H7 (cell line): Measurements from ENCODE around the gene PES1. TPM values are rescaled to one million over a fixed set of nuclear protein-coding genes. Genes with fewer than 3 reads are reported as not detected.
"Not testable (repeated sequence)": the region's sequence is repeated elsewhere in the genome, so short reads cannot be mapped to it uniquely, and the experiment has no call there.

Experiments used
- DNase-seq: peaks from one replicate; pipeline ENCODE4 v3.0.0; 2012
- H3K27me3 ChIP-seq: 2 replicates; pipeline ENCODE4 v1.6.0; 2011; ENCODE audit warnings: mild to moderate bottlenecking, low read length; ENCODE audit not compliant: control insufficient read depth, insufficient read depth
- H3K36me3 ChIP-seq: replicated peaks from 2 replicates; pipeline ENCODE4 v1.5.1; 2011; ENCODE audit warnings: low read length; ENCODE audit not compliant: control insufficient read depth, insufficient read depth
- H3K4me3 ChIP-seq: 2 replicates; pipeline ENCODE4 v1.5.1; 2011; ENCODE audit warnings: low read depth, mild to moderate bottlenecking, control low read depth, low read length, moderate library complexity; ENCODE audit not compliant: insufficient read depth
- total RNA-seq: library from RNA; depleted of rRNA; stranded (reverse); fragments of >200 nt; shearing (Covaris generic); gene quantifications from 2 replicates; pipeline ENCODE4 v1.2.3, GENCODE V29; 2014; rRNA removed

Gene PES1
- 86.2 and 111 TPM in 2 replicates for total RNA-seq

DNA sequence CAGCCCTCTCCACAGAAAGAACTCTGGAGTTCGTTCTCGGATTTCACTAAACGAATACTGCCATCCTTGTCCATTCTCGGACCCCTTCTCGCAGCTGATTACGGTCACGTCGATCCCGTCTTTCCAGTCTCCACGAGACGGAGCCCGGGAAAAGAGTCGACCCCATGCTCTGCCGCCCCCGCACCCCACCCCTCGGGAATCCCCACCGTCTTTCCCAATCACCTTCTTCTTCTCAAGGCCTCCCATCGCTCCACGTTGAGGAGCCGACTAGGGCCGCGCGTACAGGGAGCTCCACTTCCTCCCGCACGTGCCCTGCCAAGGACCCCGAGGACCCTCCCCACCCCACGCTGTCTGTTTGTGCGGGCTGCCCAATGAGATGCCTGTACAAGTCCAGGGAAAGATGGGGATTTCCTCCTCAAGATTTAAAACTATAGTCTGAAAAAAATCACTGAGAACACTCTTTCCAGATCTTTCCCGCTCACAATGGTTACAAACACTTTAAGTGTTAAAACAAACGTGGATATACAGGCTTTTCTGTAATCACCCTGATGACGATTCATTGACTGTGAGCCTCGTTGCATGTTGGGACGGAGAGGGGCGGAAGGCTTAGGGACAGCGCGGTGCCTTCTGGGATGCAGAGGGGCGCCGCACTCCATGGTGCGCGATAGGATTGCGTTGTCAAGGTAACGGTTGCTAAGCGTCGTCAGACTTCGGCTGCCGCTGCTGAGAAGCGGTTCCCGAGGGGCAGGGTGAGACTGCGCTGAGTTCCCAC lies at the start of gene PES1:
PES1 (minus strand) TSS at position 323 of the 772 bp plus-strand sequence; CDS start at position 246, 77 bp downstream.
- DNase-seq, result peak; percentile 97
- Histone ChIP-seq H3K36me3 (peaks cover 25% of the 10 kb centered on the region), H3K4me3 (peak within 1 kb of the TSS; percentile 60), H3K27me3 (peaks cover 3% of the 10 kb centered on the region; the same call in 1 of the 2 replicates)

DNA sequence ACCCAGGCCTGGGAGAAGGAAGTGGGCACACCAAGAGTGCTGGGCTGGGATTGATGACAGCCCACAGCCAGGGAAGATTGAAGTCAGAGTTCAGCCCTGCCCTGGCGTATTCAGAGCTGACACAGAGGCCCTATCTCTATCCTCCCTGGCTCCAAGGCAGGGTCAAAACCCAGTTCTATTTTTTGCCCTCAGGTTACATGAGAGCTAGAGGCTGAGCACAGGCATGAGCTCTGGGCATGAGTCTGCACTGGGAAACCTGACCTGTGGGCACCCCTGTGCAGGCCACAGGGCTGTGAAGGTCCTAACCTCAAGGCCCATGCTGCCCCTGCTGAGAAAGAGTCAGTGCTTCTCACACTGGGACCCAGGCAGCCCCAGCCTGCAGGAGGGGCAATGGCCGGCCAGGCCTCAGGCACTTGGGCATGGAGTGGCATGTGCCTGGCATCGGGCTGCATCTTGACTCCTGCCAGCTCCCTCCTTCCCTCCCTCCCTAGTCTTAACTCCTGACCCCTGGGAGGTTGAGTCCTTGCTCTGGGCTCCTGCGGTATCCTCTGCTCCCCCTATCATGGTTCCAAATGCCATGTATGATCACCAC lies 49.2 kb upstream of the PES1 start:
- Histone ChIP-seq H3K27me3 (peaks cover 3% of the 10 kb centered on the region; the same call in 1 of the 2 replicates), H3K4me3 (no peak overlapping the region), H3K36me3 (no peaks in the 10 kb centered on the region)
- DNase-seq, result peak; percentile 32

DNA sequence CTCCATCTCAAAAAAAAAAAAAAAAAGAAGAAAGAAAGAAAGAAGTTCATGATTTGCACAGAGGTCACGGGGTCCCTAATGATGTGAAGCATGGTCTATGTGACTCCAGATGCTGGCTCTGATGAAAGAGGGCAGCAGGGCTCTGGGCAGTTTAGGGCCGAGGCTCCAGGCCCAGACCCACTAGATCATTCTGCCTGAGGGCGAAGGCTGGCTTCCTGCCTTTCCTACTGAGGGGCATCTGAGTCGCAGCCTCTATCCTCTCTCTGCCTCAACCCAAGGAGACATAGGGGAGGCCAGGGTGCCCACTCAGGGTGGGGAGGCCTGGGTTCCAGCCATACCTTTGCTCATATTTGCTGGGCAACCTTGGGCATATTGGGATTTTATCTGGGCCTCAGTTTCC lies 48.7 kb upstream of the PES1 start:
- H3K27me3 ChIP-seq, result peaks cover 3% of the 10 kb centered on the region; the same call in 1 of the 2 replicates
- DNase-seq, result no peak
- no peaks in the 10 kb centered on the region for H3K36me3 ChIP-seq
- no peak overlapping the region for H3K4me3 ChIP-seq

DNA sequence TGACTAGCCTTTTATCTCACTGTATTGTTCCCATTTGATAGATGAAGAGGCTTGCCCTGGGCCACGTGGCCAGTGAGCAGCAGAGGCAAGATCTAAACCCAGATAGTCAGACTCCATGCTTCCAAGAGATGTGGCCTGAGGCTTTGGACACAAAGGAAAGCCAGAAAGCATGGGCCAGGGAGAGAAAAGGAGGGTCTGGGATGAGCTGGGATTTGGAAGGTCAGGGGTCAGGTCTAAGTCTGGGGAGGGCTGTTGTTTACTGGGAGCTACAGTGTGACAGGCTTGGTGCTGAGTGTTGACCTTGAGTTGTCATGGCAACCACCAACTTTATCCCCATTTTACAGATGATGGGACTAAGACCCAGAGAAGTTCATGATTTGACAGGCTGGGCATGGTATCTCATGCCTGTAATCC lies 46.0 kb upstream of the PES1 start:
- DNase-seq, result peak; percentile 37
- H3K36me3 ChIP-seq, result no peaks in the 10 kb centered on the region
- no peak overlapping the region for H3K4me3 ChIP-seq

DNA sequence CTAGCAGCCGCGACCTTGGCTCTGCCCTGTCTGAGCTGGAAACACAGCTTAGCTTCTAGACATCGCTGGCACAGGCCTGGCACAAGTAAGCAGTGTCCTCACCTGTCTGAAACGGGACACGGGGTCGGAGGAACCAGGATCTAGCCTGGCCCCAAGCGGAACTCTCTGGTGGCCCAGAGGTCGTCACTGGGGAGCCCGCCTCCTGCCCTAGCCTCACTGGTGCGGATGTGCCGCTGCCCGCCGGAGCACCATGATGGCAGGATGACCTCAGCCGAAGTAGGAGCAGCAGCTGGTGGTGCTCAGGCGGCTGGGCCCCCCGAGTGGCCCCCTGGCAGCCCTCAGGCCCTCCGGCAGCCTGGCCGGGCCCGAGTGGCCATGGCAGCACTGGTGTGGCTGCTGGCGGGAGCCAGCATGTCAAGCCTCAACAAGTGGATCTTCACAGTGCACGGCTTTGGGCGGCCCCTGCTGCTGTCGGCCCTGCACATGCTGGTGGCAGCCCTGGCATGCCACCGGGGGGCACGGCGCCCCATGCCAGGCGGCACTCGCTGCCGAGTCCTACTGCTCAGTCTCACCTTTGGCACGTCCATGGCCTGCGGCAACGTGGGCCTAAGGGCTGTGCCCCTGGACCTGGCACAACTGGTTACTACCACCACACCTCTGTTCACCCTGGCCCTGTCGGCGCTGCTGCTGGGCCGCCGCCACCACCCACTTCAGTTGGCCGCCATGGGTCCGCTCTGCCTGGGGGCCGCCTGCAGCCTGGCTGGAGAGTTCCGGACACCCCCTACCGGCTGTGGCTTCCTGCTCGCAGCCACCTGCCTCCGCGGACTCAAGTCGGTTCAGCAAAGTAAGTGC lies 44.7 kb upstream of the PES1 start:
- peak; percentile 67 for DNase-seq
- H3K4me3 ChIP-seq, result peak overlapping the region; percentile 70
- H3K36me3 ChIP-seq, result no peaks in the 10 kb centered on the region
- peaks cover 3% of the 10 kb centered on the region; the same call in 1 of the 2 replicates for H3K27me3 ChIP-seq

More for the DNA sequence above, 46.0 kb upstream of the PES1 start:
- H3K27me3 ChIP-seq, result peaks cover 3% of the 10 kb centered on the region; the same call in 1 of the 2 replicates

DNA sequence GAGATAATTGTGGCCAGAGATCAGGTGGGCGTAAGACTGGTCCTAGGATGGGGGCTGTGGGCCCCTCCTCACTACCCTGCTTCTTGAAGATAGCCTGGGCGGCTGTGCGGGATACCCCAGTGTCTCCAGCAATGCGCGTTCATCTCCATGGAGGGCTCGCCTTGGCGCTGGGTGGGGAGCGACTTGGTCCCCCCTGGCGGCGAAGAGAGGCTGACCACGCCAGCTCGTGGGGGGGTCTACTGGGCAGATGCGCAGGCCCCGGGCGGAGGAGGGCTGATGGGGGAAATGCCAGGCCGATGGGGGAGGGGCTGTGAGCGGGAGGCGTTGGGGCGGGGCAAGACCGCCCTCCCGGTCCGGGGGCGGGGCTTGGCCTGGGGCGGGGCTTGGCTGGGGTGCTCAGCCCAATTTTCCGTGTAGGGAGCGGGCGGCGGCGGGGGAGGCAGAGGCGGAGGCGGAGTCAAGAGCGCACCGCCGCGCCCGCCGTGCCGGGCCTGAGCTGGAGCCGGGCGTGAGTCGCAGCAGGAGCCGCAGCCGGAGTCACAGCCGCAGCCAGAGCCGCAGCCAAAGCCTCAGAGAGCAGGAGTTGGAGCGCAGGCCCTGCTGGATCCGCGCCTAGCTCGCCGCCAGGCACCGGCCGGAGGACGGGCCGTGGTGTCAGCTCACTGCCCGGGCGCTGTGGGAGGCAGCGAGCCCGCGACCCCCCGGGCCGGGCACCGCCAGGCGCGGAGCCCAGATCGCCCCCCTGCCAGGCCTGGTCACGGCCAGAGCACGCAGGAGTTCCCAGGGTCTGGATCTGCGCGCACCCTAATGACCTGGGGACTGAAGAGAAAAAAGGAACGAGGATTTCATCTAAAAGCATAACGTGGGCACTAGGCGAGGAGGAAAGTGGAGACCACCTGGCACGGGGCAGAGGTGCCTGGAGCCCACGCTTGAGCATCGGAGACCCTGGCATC lies 43.8 kb upstream of the PES1 start, which contains the start of gene SLC35E4:
SLC35E4 (plus strand) TSS at position 509 of the 953 bp plus-strand sequence. CDS start 670 bp downstream, outside the sequence.
- DNase-seq, result peak; percentile 99
- Histone ChIP-seq H3K27me3 (peaks cover 3% of the 10 kb centered on the region; the same call in 1 of the 2 replicates), H3K36me3 (no peaks in the 10 kb centered on the region), H3K4me3 (peak within 1 kb of the TSS; percentile 70)

DNA sequence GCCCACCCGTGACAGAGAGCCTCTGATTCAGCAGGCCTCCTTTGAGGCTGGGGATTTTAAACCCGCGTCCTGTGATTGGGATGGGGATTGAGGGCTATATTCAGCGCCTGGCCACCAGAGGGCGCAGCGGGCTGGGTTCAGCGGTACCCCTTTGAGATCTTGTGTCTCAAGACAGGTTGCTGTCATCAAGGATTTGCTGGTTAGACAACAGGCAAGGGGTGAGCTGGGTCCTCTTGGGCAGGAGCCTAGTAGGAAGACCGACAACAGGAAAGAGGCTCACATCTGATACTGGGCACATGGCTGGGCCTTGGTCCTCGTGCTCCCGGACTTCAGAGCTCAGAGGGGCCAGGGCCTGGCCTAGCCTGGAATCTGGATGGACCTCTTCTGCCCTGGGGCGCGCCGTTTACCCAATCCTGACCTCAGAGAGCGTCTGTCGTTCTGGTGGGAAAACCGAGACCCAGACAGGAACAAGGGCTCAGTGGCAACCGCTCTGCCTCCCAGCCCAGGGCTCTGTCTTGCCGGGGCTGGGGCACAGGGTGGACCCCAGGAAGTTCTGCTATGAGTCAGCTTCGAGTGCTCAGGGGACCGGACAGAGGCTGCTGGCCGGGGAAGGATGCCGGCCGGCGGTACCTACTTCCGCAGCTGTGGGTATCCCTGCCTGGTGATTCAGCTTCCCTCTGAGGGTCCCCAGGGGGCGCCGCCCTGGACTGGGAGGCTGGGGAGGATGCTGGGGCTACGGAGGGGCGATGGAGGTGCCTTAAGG lies 42.9 kb upstream of the PES1 start:
- peak; percentile 93 for DNase-seq
- H3K27me3 ChIP-seq, result peaks cover 3% of the 10 kb centered on the region; the same call in 1 of the 2 replicates
- peak overlapping the region; percentile 49 for H3K4me3 ChIP-seq
- no peaks in the 10 kb centered on the region for H3K36me3 ChIP-seq

DNA sequence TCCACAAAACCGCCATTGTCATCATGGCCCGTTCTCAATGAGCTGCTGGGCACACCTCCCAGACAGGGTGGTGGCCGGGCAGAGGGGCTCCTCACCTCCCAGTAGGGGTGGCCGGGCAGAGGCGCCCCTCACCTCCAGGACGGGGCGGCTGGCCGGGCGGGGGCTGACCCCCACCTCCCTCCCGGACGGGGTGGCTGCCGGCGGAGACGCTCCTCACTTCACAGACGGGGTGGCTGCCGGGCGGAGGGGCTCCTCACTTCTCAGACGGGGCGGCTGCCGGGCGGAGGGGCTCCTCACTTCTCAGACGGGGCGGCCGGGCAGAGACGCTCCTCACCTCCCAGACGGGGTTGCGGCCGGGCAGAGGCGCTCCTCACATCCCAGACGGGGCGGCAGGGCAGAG lies 39.8 kb upstream of the PES1 start:
- DNase-seq, H3K36me3 ChIP-seq, H3K27me3 ChIP-seq, H3K4me3 ChIP-seq: not testable (repeated sequence)

DNA sequence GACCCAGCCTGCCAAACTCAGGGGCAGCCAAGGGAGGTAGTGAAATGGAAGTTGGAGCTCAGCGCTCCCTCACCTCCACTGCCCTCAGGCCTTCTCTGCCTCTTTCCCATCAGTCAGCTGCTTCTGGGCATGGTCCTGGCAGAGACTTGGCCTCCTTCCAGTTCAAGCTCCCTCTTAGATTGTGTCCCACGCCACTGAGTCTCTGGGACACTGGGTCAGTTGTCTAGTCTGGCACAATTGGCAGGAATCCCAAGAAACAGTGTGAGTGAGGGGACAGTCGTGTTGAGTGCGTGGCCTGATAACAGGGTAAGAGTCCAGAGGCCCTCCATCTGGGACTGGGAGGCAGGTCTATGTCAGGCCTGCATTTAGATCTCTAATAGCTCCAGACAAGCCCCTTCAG lies 36.8 kb upstream of the PES1 start:
- H3K36me3 ChIP-seq, result no peaks in the 10 kb centered on the region
- no peak for DNase-seq
- H3K4me3 ChIP-seq, result no peak overlapping the region
- H3K27me3 ChIP-seq, result no peaks in the 10 kb centered on the region

DNA sequence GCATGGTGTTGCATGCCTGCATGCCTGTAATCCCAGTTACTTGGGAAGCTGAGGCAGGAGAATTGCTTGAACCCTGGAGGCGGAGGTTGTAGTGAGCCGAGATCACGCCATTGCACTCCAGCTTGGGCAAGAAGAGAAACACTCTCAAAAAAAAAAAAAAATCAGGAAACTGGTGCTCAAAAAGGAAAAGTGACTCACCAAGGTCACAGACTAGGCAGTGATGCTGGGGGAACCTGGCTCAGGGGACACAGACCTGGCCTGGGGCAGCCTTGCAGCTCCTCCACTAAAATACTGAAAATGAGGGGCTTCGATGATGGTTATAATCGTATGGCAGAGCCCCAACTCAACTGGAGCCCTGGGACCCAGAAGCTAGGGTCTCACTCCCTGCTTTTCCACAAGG lies 35.8 kb upstream of the PES1 start:
- Histone ChIP-seq H3K27me3 (no peaks in the 10 kb centered on the region), H3K4me3 (no peak overlapping the region), H3K36me3 (no peaks in the 10 kb centered on the region; the same call in 1 of the 2 replicates)
- peak; percentile 28 for DNase-seq

DNA sequence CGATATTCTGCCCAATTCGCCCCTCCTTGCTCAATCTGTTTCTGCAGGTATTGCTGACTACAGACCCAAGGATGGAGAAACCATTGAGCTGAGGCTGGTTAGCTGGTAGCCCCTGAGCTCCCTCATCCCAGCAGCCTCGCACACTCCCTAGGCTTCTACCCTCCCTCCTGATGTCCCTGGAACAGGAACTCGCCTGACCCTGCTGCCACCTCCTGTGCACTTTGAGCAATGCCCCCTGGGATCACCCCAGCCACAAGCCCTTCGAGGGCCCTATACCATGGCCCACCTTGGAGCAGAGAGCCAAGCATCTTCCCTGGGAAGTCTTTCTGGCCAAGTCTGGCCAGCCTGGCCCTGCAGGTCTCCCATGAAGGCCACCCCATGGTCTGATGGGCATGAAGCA lies 34.7 kb upstream of the PES1 start:
- Histone ChIP-seq H3K36me3 (no peaks in the 10 kb centered on the region; the same call in none of the 2 replicates), H3K27me3 (no peaks in the 10 kb centered on the region), H3K4me3 (no peak overlapping the region)
- peak; percentile 35 for DNase-seq

DNA sequence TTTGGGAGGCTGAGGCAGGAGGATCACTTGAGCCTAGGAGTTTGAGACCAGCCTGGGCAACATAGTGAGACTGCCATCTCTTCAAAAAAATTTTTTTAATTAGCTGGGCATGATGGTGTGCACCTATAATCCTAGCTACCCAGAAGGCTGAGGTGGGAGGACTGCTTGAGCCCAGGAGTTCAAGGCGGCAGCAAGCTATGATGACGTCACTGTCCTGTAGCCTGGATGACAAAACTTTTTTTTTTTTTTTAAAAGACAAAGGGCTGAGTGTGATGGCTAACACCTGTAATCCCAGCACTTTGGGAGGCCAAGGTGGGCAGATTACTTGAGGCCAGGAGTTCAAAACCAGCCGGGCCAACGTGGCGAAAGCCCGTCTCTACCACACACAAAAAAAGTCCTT lies 28.2 kb upstream of the PES1 start:
- H3K4me3 ChIP-seq, DNase-seq, H3K27me3 ChIP-seq, H3K36me3 ChIP-seq: not testable (repeated sequence)

DNA sequence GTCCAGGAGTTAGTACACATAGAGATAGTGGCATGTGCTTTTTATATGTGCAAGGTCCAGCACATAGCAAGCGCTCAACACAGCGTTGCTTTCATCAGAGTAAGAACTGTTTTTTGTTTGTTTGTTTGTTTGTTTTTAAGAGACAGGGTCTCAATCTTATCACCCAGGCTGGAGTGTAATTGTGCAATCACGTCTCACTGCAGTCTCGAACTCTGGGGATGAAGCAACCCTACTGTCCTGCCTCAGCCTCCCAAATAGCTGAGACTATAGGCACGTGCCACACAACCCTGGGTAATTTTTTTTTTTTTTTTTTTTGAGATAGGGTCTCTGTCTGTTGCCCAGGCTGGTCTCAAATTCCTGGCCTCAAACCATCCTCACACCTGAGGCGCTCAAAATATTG lies 26.1 kb upstream of the PES1 start:
- DNase-seq, result no peak
- Histone ChIP-seq H3K27me3 (no peaks in the 10 kb centered on the region), H3K36me3 (peaks cover 5% of the 10 kb centered on the region), H3K4me3 (no peak overlapping the region)
